AG09319 (cell line): ENCODE measurements around the gene MFAP2.
"Not testable (repeated sequence)": the region's sequence is repeated elsewhere in the genome, so short reads cannot be mapped to it uniquely, and the experiment has no call there.

ENCODE experiments used
- DNase-seq: peaks from one replicate; pipeline ENCODE4 v3.0.0-alpha.2; 2010; ENCODE audit warnings: low read depth; ENCODE audit errors: extremely low read depth
- TF ChIP-seq, protein P1 (sequence below): IDR thresholded peaks from 2 replicates; pipeline ENCODE4 v1.5.1; 2011; ENCODE audit warnings: low read depth, mild to moderate bottlenecking, inconsistent platforms, low read length, moderate library complexity

The MFAP2 gene

GRCh38 chr1:16968372-16968771 lies 12.0 kb downstream of the MFAP2 start:
- TF ChIP-seq, protein P1, sequence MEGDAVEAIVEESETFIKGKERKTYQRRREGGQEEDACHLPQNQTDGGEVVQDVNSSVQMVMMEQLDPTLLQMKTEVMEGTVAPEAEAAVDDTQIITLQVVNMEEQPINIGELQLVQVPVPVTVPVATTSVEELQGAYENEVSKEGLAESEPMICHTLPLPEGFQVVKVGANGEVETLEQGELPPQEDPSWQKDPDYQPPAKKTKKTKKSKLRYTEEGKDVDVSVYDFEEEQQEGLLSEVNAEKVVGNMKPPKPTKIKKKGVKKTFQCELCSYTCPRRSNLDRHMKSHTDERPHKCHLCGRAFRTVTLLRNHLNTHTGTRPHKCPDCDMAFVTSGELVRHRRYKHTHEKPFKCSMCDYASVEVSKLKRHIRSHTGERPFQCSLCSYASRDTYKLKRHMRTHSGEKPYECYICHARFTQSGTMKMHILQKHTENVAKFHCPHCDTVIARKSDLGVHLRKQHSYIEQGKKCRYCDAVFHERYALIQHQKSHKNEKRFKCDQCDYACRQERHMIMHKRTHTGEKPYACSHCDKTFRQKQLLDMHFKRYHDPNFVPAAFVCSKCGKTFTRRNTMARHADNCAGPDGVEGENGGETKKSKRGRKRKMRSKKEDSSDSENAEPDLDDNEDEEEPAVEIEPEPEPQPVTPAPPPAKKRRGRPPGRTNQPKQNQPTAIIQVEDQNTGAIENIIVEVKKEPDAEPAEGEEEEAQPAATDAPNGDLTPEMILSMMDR = no peak
- DNase-seq = no peak

DNA sequence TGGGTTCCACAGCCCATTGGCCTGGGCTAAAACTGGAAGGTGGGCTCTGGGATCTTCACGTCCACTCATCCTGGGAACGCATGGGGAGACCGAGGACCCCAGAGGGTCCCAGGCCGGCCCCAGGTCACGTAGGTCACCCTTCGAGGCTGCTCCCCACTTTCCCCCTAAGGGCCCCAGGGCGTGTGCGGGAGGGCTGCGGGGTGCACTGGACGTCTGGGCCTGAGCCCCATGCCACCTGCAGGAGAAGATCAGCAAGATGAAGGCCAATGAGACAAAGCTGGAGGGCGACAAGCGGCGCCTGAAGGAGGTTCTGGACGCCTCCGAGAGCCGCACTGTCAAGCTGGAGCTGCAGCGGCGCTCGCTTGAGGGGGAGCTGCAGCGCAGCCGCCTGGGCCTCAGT lies 12.5 kb downstream of the MFAP2 start:
- TF ChIP-seq, protein P1 = no peak
- DNase-seq = no peak

- no peak for DNase-seq
Observed at GRCh38 chr1:16967095-16967575, 13.3 kb downstream of the MFAP2 start.

DNA sequence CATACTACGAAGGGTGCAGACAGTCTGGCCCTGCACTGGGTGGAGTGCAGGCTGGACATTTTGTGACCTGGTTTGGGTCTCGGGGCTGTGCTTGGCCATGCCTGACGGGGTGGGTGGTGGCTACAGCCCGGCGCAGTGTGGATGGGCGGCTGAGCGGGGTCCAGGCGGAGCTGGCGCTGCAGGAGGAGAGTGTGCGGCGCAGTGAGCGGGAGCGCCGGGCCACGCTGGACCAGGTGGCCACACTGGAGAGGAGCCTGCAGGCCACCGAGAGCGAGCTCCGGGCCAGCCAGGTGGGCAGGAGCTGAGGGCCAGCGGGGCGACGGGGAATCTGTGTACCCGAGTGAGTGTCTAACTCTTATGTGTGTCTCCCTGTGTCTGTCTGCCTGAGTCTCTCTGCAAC lies 14.1 kb downstream of the MFAP2 start:
- no peak for DNase-seq
- TF ChIP-seq, protein P1 = no peak

More at GRCh38 chr1:16967095-16967575, 13.3 kb downstream of the MFAP2 start:
- TF ChIP-seq, protein P1 = no peak

- TF ChIP-seq, protein P1 = no peak
- no peak for DNase-seq
Observed at GRCh38 chr1:16965486-16966067, 14.8 kb downstream of the MFAP2 start.

DNA sequence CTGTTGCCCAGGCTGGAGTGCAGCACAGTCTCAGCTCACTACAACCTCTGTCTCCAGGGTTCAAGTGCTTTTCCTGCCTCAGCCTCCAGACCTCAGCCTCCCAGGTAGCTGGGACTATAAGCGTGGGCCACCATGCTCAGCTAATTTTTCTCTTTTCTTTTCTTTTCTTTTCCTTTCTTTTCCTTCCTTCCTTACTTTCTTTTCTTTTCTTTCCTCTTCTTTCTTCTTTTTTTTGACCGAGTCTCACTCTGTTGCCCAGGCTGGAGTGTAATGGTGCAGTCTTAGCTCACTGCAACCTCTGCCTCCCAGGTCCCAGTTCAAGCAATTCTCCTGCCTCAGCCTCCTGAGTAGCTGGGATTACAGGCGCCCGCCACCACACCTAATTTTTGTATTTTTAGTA lies 16.3 kb downstream of the MFAP2 start:
- not testable (repeated sequence) for DNase-seq

- DNase-seq = no peak
Observed at GRCh38 chr1:16961297-16962133, 18.9 kb downstream of the MFAP2 start.

More at GRCh38 chr1:16961297-16962133, 18.9 kb downstream of the MFAP2 start:
- TF ChIP-seq, protein P1 = no peak
